ENCODE data around the gene DHRS3. TPM values are rescaled to one million over a fixed set of nuclear protein-coding genes. Genes with fewer than 3 reads are reported as not detected.

Gene DHRS3
- total RNA-seq, 4 donors from 2014 or later = 180 to 449 (median 358) TPM

DNA sequence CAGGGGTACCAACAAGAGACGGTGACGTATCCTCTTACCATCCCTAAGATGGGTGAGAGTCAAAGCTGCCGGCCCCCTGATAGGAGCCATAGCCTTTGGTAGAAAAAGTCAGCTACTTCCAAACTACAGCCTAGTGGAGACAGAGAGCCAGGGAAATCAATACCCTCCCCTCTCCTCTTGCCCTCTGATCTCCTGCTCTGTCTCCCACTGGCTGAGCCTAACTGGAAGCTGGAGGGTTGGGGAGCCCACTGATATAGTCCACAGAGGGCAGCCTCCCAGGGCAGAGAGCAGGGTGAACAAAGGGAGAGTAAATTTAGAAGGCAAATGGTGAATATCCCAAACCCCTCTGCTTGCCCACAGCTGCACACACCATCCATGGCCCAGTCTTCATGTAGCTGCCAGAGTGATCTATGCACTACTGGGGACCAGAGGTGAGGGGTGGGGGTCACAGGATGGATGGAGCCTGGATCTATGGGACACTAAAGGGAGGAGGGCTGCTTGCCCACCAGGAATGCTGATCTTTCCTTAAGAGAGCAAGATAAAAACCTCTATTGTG is 80.0 kb downstream of the DHRS3 start:
- Histone ChIP-seq H3K36me3 (no peaks in the 10 kb centered on the region), H3K27ac (peak overlapping the region in 2 of 4 donors; percentile 9 to 38), H3K4me3 (no peak overlapping the region), H3K9me3 (peaks cover 0 to 10% (median 0%) of the 10 kb centered on the region in 4 donors), H3K4me1 (peaks cover 0 to 37% (median 21%) of the 10 kb centered on the region in 4 donors), H3K27me3 (no peaks in the 10 kb centered on the region)
- WGBS, 2 donors = 72 to 79% methylated on average over 3 of the region's 3 CpGs
- TF ChIP-seq, protein P1, sequence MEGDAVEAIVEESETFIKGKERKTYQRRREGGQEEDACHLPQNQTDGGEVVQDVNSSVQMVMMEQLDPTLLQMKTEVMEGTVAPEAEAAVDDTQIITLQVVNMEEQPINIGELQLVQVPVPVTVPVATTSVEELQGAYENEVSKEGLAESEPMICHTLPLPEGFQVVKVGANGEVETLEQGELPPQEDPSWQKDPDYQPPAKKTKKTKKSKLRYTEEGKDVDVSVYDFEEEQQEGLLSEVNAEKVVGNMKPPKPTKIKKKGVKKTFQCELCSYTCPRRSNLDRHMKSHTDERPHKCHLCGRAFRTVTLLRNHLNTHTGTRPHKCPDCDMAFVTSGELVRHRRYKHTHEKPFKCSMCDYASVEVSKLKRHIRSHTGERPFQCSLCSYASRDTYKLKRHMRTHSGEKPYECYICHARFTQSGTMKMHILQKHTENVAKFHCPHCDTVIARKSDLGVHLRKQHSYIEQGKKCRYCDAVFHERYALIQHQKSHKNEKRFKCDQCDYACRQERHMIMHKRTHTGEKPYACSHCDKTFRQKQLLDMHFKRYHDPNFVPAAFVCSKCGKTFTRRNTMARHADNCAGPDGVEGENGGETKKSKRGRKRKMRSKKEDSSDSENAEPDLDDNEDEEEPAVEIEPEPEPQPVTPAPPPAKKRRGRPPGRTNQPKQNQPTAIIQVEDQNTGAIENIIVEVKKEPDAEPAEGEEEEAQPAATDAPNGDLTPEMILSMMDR (IDR thresholded peaks at IDR 0.05) = no peak
- TF ChIP-seq EP300 (IDR thresholded peaks at IDR 0.05) (no peak), POLR2A (IDR thresholded peaks at IDR 0.05) (no peak)
- no peak for DNase-seq (ENCODE audit: low spot score in 2 of 2)

DNA sequence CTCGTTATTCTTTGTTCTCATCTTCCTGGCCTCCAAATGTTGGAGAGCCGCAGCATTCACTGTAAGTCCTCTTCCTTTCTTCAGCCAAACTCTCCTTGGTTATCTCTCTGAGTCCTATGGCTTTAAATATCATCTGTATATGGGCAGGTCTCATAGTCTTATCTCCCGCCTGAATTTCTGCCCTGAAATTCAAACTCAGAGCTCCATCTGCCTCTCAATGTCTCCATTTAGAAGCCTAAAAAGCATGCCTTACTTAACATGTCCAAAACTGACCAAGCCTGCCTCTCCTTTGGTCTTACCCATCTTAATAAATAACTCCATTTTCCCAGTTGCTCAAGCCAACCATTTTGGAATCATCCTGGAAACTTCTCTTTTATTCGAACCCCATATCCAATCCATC is 80.7 kb downstream of the DHRS3 start:
- DNase-seq (ENCODE audit: low spot score in 2 of 2) = no peak
- H3K4me1 ChIP-seq = peaks cover 0 to 35% (median 21%) of the 10 kb centered on the region in 4 donors

DNA sequence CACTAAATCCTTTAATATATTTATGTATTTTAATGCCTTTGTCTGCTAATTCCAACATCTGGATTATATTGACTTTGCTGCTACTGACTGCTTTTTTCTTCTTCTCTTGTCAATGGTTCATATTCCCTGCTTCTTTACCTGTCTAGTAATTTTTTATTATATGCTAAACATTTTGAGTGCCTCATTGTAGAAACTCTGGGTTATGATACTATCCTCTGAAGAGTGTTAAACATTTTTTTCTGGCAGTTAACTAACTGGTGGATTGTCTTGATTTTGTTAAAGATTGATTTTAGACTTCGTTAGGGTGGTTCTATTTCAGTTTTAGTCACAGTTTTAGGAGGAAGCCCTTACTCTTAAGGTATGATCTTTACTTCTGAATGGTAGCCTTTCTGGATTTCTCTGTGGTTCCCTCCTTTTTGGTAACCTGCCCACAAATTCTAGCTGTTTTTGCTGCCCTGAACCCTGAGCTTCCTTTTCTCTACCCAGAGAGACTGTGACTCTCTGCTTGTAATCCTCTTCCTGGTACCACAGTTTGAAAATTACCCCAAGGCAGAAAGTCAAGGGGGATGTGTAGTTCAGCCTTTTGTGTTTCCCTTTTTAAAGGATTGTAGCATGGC is 81.9 kb downstream of the DHRS3 start:
- WGBS, 2 donors = 91 to 92% methylated on average over 1 of the region's 1 CpG
- Histone ChIP-seq H3K4me1 (peaks cover 0 to 24% (median 11%) of the 10 kb centered on the region in 4 donors), H3K36me3 (no peaks in the 10 kb centered on the region), H3K27ac (no peak overlapping the region), H3K9me3 (peaks cover 0 to 10% (median 0%) of the 10 kb centered on the region in 4 donors), H3K4me3 (no peak overlapping the region), H3K27me3 (no peaks in the 10 kb centered on the region)
- DNase-seq (ENCODE audit: low spot score in 2 of 2) = no peak
- TF ChIP-seq POLR2A (IDR thresholded peaks at IDR 0.05) = no peak
- TF ChIP-seq, protein P1 (IDR thresholded peaks at IDR 0.05) = no peak
- TF ChIP-seq EP300 (IDR thresholded peaks at IDR 0.05) = no peak

More for the DNA sequence above, 80.7 kb downstream of the DHRS3 start:
- H3K36me3 ChIP-seq = no peaks in the 10 kb centered on the region
- no peaks in the 10 kb centered on the region for H3K27me3 ChIP-seq
- no peak overlapping the region for H3K27ac ChIP-seq
- WGBS, 2 donors = 91 to 93% methylated on average over 4 of the region's 4 CpGs
- no peak overlapping the region for H3K4me3 ChIP-seq
- peaks cover 0 to 10% (median 0%) of the 10 kb centered on the region in 4 donors for H3K9me3 ChIP-seq
- no peak for TF ChIP-seq POLR2A (IDR thresholded peaks at IDR 0.05)
- TF ChIP-seq, protein P1 (IDR thresholded peaks at IDR 0.05) = no peak
- TF ChIP-seq EP300 (IDR thresholded peaks at IDR 0.05) = no peak

DNA sequence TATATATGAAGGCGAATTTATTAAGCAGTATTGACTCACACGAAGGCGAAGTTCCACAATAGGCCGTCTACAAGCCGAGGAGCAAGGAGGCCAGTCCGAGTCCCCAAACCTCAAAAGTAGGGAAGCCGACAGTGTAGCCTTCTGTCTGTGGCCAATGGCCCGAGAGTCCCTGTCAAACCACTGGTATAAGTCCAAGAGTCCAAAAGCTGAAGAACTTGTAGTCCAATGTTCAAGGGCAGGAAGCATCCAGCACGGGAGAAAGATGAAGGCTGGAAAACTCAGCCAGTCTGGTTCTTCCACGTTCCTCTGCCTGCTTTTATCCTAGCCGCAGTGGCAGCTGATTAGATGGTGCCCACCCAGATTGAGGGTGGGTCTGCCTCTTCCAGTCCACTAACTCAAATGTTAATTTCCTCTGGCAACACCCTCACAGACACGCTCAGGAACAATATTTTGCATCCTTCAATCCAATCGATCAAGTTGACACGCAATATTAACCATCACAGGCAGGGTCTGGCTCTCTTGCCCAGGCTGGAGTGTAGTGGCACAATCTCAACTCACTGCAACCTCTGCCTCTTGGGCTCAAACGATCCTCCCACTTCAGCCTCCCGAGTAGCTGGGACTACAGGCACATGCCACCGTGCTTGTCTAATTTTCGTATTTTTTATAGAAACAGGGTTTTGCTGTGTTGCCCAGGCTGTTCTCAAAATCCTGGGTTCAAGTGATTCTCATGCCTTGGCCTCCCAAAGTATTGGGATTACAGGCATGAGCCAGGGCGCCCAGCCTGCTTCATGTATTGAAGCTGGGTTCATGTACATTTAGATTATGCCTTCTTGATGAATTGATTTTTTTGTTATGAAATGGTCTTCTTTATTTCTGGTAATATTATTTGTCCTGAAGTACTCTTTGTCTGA is 85.3 kb downstream of the DHRS3 start:
- no peak for DNase-seq (ENCODE audit: low spot score in 2 of 2)
- H3K4me3 ChIP-seq = no peak overlapping the region
- 93 to 95% methylated on average over 19 of the region's 19 CpGs for WGBS, 2 donors
- peaks cover 0 to 10% (median 0%) of the 10 kb centered on the region in 4 donors for H3K9me3 ChIP-seq
- no peaks in the 10 kb centered on the region for H3K36me3 ChIP-seq
- H3K27ac ChIP-seq = no peak overlapping the region
- no peaks in the 10 kb centered on the region for H3K27me3 ChIP-seq
- peaks cover 0 to 16% (median 10%) of the 10 kb centered on the region in 4 donors for H3K4me1 ChIP-seq
- TF ChIP-seq EP300 (IDR thresholded peaks at IDR 0.05) = no peak
- no peak for TF ChIP-seq POLR2A (IDR thresholded peaks at IDR 0.05)
- TF ChIP-seq, protein P1 (IDR thresholded peaks at IDR 0.05) = no peak
